Large intestine (tissue), 3 donors: Measurements from ENCODE around the gene OPCML. TPM values are rescaled to one million over a fixed set of nuclear protein-coding genes. Genes with fewer than 3 reads are reported as not detected.

Source experiments
- DNase-seq, 2 donors: peaks; one replicate each; pipeline versions ENCODE4 v3.0.0 to v3.0.0-alpha.2; 2013
- H3K27ac ChIP-seq: one replicate; pipeline ENCODE4 v1.5.1; 2013; ENCODE audit warnings: low read length
- H3K27me3 ChIP-seq: 2 replicates; pipeline ENCODE4 v1.6.1; 2013; ENCODE audit warnings: low read length; ENCODE audit not compliant: control insufficient read depth, insufficient read depth
- H3K36me3 ChIP-seq: 2 replicates; pipeline ENCODE4 v1.6.1; 2013; ENCODE audit warnings: low read length; ENCODE audit not compliant: control insufficient read depth, insufficient read depth
- H3K4me1 ChIP-seq: one replicate; pipeline ENCODE4 v1.6.1; 2013; ENCODE audit warnings: low read length; ENCODE audit not compliant: control insufficient read depth, insufficient read depth
- H3K4me3 ChIP-seq: one replicate; pipeline ENCODE4 v1.5.1; 2013; ENCODE audit warnings: low read length
- H3K9me3 ChIP-seq: one replicate; pipeline ENCODE4 v1.6.1; 2013; ENCODE audit warnings: mild to moderate bottlenecking, low read depth, low read length, moderate library complexity; ENCODE audit not compliant: control insufficient read depth
- WGBS: methylation state at CpG from one replicate; pipeline ENCODE4 v1.1.5; 2013; ENCODE audit warnings: low lambda C conversion rate; ENCODE audit not compliant: insufficient coverage; 5-methylcytosine and 5-hydroxymethylcytosine counted together
- polyA plus RNA-seq: library from polyadenylated mRNA; unstranded; fragments of 120-200 nt; gene quantifications from one replicate; pipeline ENCODE4 v1.2.1, GENCODE V29; 2013

OPCML gene
- polyA plus RNA-seq, 1 donor = 1.4 TPM

- no peaks in the 10 kb centered on the region for H3K9me3 ChIP-seq
- H3K4me1 ChIP-seq = no peaks in the 10 kb centered on the region
- H3K4me3 ChIP-seq = no peak overlapping the region
- no CpG with 5 or more reads among the region's 3 CpGs for WGBS
- no peak for DNase-seq
- no peaks in the 10 kb centered on the region for H3K27me3 ChIP-seq
- H3K27ac ChIP-seq = no peak overlapping the region
- H3K36me3 ChIP-seq = no peaks in the 10 kb centered on the region
Observed at GRCh38 chr11:133249065-133249464, 283.2 kb downstream of the OPCML start.

- H3K36me3 ChIP-seq = no peaks in the 10 kb centered on the region
- no peaks in the 10 kb centered on the region for H3K27me3 ChIP-seq
- peaks cover 9% of the 10 kb centered on the region for H3K4me1 ChIP-seq
- no peak overlapping the region for H3K27ac ChIP-seq
- no peak for DNase-seq
- WGBS = no CpG with 5 or more reads among the region's 3 CpGs
- H3K4me3 ChIP-seq = no peak overlapping the region
- no peaks in the 10 kb centered on the region for H3K9me3 ChIP-seq
Observed at GRCh38 chr11:133243832-133244231, 288.5 kb downstream of the OPCML start.

GRCh38 chr11:133240908-133241655 is 291.2 kb downstream of the OPCML start:
- Histone ChIP-seq H3K27ac (no peak overlapping the region), H3K36me3 (no peaks in the 10 kb centered on the region), H3K4me3 (no peak overlapping the region), H3K9me3 (no peaks in the 10 kb centered on the region), H3K27me3 (no peaks in the 10 kb centered on the region), H3K4me1 (peaks cover 14% of the 10 kb centered on the region)
- WGBS = 86% methylated on average over 3 of the region's 10 CpGs
- DNase-seq = no peak

GRCh38 chr11:133239575-133239974 is 292.7 kb downstream of the OPCML start:
- Histone ChIP-seq H3K27me3 (no peaks in the 10 kb centered on the region), H3K4me3 (no peak overlapping the region), H3K36me3 (no peaks in the 10 kb centered on the region), H3K4me1 (peaks cover 24% of the 10 kb centered on the region), H3K27ac (peak overlapping the region; percentile 11), H3K9me3 (no peaks in the 10 kb centered on the region)
- DNase-seq = peak in 1 of 2 donors; percentile 31
- 100% methylated on average over 1 of the region's 8 CpGs for WGBS

GRCh38 chr11:133238495-133238894 is 293.8 kb downstream of the OPCML start:
- Histone ChIP-seq H3K4me3 (no peak overlapping the region), H3K9me3 (no peaks in the 10 kb centered on the region), H3K36me3 (no peaks in the 10 kb centered on the region), H3K27ac (peak overlapping the region; percentile 11), H3K27me3 (no peaks in the 10 kb centered on the region), H3K4me1 (peaks cover 28% of the 10 kb centered on the region)
- WGBS = 6% methylated on average over 2 of the region's 10 CpGs
- DNase-seq = peak; percentile 83 to 92

GRCh38 chr11:133238027-133238426 is 294.3 kb downstream of the OPCML start:
- Histone ChIP-seq H3K27me3 (no peaks in the 10 kb centered on the region), H3K9me3 (no peaks in the 10 kb centered on the region), H3K27ac (no peak overlapping the region), H3K4me3 (no peak overlapping the region), H3K4me1 (peaks cover 28% of the 10 kb centered on the region), H3K36me3 (no peaks in the 10 kb centered on the region)
- DNase-seq = no peak
- WGBS = no CpG with 5 or more reads among the region's 2 CpGs

GRCh38 chr11:133235381-133235780 is 296.9 kb downstream of the OPCML start:
- Histone ChIP-seq H3K27me3 (no peaks in the 10 kb centered on the region), H3K4me3 (no peak overlapping the region), H3K4me1 (peaks cover 40% of the 10 kb centered on the region), H3K27ac (no peak overlapping the region), H3K36me3 (no peaks in the 10 kb centered on the region), H3K9me3 (no peaks in the 10 kb centered on the region)
- no peak for DNase-seq
- WGBS = no CpG with 5 or more reads among the region's 3 CpGs

- no peak overlapping the region for H3K4me3 ChIP-seq
- WGBS = 40% methylated on average over 2 of the region's 9 CpGs
- no peak overlapping the region for H3K27ac ChIP-seq
- no peak for DNase-seq
- H3K27me3 ChIP-seq = no peaks in the 10 kb centered on the region
- no peaks in the 10 kb centered on the region for H3K9me3 ChIP-seq
- no peaks in the 10 kb centered on the region for H3K36me3 ChIP-seq
- H3K4me1 ChIP-seq = peaks cover 44% of the 10 kb centered on the region
Observed at GRCh38 chr11:133234883-133235282, 297.4 kb downstream of the OPCML start.

GRCh38 chr11:133232665-133233064 is 299.6 kb downstream of the OPCML start:
- Histone ChIP-seq H3K27me3 (no peaks in the 10 kb centered on the region), H3K9me3 (no peaks in the 10 kb centered on the region), H3K27ac (no peak overlapping the region), H3K4me1 (peaks cover 48% of the 10 kb centered on the region), H3K36me3 (no peaks in the 10 kb centered on the region), H3K4me3 (no peak overlapping the region)
- no CpG with 5 or more reads among the region's 2 CpGs for WGBS
- DNase-seq = no peak

- H3K36me3 ChIP-seq = no peaks in the 10 kb centered on the region
- peaks cover 46% of the 10 kb centered on the region for H3K4me1 ChIP-seq
- H3K9me3 ChIP-seq = no peaks in the 10 kb centered on the region
- peak; percentile 69 to 82 for DNase-seq
- 20% methylated on average over 1 of the region's 5 CpGs for WGBS
- H3K27me3 ChIP-seq = no peaks in the 10 kb centered on the region
- H3K4me3 ChIP-seq = no peak overlapping the region
- peak overlapping the region; percentile 18 for H3K27ac ChIP-seq
Observed at GRCh38 chr11:133230431-133230830, 301.9 kb downstream of the OPCML start.
